Inflammatory macrophage treated with lipopolysaccharide for 4 hours (primary cell): ENCODE measurements around the gene THOP1.

ENCODE experiments used
- DNase-seq: peaks from one replicate; pipeline ENCODE4 v3.0.0-alpha.2; 2020

Gene THOP1

GRCh38 chr19:2856457-2857050 is 71.3 kb downstream of the THOP1 start:
- no peak for DNase-seq

- no peak for DNase-seq
Measured at GRCh38 chr19:2858864-2859263, 73.6 kb downstream of the THOP1 start.

GRCh38 chr19:2863816-2864215 is 78.5 kb downstream of the THOP1 start:
- no peak for DNase-seq
